HFFc6 (cell line): ENCODE measurements around the gene ETV1. TPM values are rescaled to one million over a fixed set of nuclear protein-coding genes. Genes with fewer than 3 reads are reported as not detected.
A peak's percentile ranks its signal among the peaks of the same experiment; 100 is the strongest.

Source experiments
- DNase-seq: peaks from one replicate; pipeline ENCODE4 v3.0.0-alpha.2; 2018
- H3K27ac Mint-ChIP-seq: 2 replicates; pipeline ENCODE4 v1.8.0; 2020; ENCODE audit warnings: mild to moderate bottlenecking, mixed read lengths
- H3K27me3 Mint-ChIP-seq: 2 replicates; pipeline ENCODE4 v1.8.0; 2021; ENCODE audit warnings: mild to moderate bottlenecking, moderate library complexity, mixed read lengths; ENCODE audit not compliant: insufficient read depth
- H3K36me3 Mint-ChIP-seq: 2 replicates; pipeline ENCODE4 v1.8.0; 2021; ENCODE audit warnings: low read depth, mixed read lengths
- H3K4me1 Mint-ChIP-seq: 2 replicates; pipeline ENCODE4 v1.8.0; 2020; ENCODE audit warnings: low read depth, mixed read lengths
- H3K4me3 Mint-ChIP-seq: 2 replicates; pipeline ENCODE4 v1.8.0; 2020; ENCODE audit warnings: mild to moderate bottlenecking, moderate library complexity, mixed read lengths
- H3K9me3 Mint-ChIP-seq: 2 replicates; pipeline ENCODE4 v1.8.0; 2020; ENCODE audit warnings: mild to moderate bottlenecking, mixed read lengths
- total RNA-seq, 6 experiments: library from RNA; stranded (reverse); fragmentation: NEBNext Ultra II Directional; extraction: Animal tissue kit (Norgen Biotek cat#: 25700); gene quantifications; 2 replicates in 1 of 6; 3 replicates in 5 of 6; pipeline ENCODE4 v1.2.3, GENCODE V29; 2021
- TF ChIP-seq, protein P1 (sequence below): fragments of 200-600 bp; sonication (generic); IDR thresholded peaks from 2 replicates; pipeline ENCODE4 v1.5.0; 2021; ENCODE audit warnings: antibody characterized with exemption, mild to moderate bottlenecking

Gene ETV1
- total RNA-seq, 6 experiments from 2014 or later: 13.4 to 25.7 (median 23.6) TPM

DNA sequence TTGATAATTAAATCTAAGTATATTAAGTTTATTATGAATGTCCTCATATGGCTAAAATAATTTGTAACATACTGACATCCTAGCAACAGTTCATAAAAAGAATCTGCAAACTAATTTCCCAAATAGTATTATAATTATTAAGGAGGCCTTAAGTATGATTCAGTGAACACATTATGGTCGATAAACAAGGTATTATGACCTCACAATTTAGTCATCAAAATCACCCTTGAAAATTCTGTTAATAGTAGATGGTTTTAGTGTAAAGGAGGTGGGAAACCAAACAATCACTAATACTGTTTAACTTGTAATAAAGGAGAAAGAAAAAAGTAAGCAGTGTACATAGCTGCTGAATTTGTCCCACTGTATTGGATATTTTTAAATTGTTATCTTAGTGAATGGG lies 2.1 kb downstream of the ETV1 start:
- H3K4me1 Mint-ChIP-seq: peaks cover 27% of the 10 kb centered on the region
- H3K4me3 Mint-ChIP-seq: no peak overlapping the region; the same call in 1 of the 2 replicates
- no peaks in the 10 kb centered on the region for H3K27me3 Mint-ChIP-seq
- peaks cover 13% of the 10 kb centered on the region; the same call in 1 of the 2 replicates for H3K36me3 Mint-ChIP-seq
- TF ChIP-seq, protein P1, sequence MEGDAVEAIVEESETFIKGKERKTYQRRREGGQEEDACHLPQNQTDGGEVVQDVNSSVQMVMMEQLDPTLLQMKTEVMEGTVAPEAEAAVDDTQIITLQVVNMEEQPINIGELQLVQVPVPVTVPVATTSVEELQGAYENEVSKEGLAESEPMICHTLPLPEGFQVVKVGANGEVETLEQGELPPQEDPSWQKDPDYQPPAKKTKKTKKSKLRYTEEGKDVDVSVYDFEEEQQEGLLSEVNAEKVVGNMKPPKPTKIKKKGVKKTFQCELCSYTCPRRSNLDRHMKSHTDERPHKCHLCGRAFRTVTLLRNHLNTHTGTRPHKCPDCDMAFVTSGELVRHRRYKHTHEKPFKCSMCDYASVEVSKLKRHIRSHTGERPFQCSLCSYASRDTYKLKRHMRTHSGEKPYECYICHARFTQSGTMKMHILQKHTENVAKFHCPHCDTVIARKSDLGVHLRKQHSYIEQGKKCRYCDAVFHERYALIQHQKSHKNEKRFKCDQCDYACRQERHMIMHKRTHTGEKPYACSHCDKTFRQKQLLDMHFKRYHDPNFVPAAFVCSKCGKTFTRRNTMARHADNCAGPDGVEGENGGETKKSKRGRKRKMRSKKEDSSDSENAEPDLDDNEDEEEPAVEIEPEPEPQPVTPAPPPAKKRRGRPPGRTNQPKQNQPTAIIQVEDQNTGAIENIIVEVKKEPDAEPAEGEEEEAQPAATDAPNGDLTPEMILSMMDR: no peak
- no peak for DNase-seq
- no peak overlapping the region for H3K27ac Mint-ChIP-seq
- H3K9me3 Mint-ChIP-seq: no peaks in the 10 kb centered on the region

DNA sequence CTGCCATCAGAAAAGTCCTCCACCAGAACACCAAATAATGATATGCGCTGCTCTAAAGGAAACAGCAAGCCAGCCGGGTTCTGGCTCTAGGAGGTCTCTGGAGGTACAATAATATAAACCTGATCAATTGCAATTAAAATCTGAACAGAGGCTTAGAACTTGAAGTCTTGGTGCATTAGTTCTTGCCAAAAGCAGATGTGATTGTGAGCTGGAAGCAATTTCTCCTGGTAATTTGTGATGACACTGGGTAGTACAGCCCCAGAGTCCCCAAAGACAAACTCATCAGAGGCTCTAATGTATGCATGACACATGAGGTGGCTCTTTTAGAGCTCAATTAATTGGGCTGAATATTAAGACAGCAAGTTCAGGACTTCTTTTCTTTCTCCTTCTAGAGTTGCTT lies 3.3 kb downstream of the ETV1 start:
- peak overlapping the region; percentile 9; the same call in 1 of the 2 replicates for H3K4me3 Mint-ChIP-seq
- no peaks in the 10 kb centered on the region for H3K27me3 Mint-ChIP-seq
- H3K9me3 Mint-ChIP-seq: no peaks in the 10 kb centered on the region
- no peak for DNase-seq
- TF ChIP-seq, protein P1: no peak
- no peak overlapping the region for H3K27ac Mint-ChIP-seq
- peaks cover 13% of the 10 kb centered on the region; the same call in 1 of the 2 replicates for H3K36me3 Mint-ChIP-seq
- H3K4me1 Mint-ChIP-seq: peaks cover 36% of the 10 kb centered on the region

DNA sequence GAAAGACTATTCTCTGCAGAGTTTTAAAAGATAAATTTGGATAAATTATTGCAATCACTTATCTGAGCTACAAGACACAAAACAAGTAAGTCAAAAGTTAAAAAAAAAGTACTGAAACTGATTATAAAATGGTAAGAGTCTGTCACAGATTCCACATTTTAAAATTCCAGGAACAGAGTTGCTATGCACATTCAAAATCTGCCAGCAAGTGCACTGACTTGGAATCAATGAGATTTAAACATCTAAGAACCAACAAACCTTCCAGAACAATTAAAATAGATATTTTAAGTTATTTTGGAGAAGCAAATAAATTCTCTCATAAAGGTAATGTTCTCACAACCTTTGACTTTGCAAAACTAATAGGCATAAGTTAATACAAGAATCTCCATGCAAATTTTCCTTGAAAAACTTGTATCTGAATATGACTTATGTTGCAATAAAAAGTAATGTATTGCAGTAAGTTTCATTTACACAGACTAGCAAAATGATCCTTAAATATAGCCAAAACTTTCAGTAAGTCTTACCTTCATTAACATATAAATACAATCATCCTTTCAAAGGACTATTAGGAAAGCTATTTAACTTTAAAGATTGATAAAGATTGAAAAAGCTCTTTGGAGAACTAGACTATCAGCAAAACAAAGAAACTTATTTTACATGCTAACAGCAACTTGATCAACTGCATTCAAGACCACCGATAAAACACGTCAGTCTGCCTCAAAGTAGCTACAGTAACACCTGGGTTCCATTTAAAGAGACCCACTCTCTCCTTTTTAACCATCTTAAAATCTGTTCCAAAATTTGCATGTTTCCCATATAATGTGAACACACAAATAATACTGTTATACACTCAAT lies 4.4 kb downstream of the ETV1 start:
- Mint-ChIP-seq H3K4me3 (no peak overlapping the region), H3K27ac (no peak overlapping the region)
- DNase-seq: no peak

DNA sequence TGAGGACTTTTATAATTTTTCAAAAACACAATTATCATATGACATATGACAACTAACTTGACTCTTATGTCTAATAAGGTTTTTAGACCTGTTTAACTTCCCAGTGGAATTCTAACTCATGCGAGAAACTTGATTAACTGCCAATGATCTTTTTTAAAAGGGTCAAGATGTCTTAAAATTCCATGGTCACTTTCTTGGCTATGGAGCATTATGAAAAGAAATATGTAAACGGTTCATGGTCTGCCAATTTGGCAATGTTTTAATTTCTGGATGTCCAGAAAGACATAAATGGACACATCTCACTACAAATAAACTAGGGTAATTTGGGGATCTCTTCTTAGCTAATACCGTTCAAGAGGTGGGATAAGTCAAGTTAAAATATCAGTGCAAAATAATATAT lies 5.4 kb downstream of the ETV1 start:
- TF ChIP-seq, protein P1: no peak
- no peak for DNase-seq
- Mint-ChIP-seq H3K27me3 (no peaks in the 10 kb centered on the region), H3K27ac (no peak overlapping the region), H3K36me3 (peaks cover 13% of the 10 kb centered on the region; the same call in 1 of the 2 replicates), H3K4me3 (no peak overlapping the region), H3K9me3 (no peaks in the 10 kb centered on the region), H3K4me1 (peaks cover 58% of the 10 kb centered on the region)

More for the DNA sequence above, 4.4 kb downstream of the ETV1 start:
- Mint-ChIP-seq H3K27me3 (no peaks in the 10 kb centered on the region), H3K36me3 (peaks cover 13% of the 10 kb centered on the region; the same call in 1 of the 2 replicates), H3K4me1 (peaks cover 48% of the 10 kb centered on the region), H3K9me3 (no peaks in the 10 kb centered on the region)
- TF ChIP-seq, protein P1: no peak

DNA sequence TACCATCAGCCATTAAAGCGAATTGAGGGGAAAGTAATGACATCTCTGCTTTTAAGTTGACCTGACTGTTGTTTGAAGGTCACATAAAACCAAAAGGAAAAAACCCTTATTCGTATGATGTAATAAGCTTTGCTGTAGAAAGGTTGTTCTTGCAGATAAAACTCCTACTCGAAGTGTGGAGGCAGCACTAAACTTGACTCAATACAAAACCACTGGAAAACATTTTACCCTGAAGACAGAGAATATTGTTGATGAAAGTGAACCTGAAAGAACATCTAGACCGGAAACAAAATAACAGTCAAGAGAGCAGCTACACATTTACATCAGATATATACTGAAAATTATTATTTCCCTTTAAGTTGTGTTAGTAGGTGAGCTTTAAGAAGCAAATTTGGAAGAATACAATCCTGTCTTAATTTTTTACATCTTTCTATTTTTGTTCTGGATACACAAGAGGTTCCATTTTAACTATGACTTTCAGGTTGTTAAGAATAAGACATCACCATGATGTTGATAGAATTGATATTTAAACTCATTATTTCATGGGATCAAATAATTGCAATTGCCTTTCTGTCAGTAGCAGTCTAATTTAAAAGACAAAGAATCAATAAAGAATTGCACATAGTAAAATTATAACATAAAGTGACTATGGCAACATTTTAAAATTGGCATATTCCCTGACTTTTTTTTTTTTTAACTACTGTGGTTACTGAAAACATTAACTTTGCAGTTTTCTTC lies 6.4 kb downstream of the ETV1 start:
- H3K27me3 Mint-ChIP-seq: no peaks in the 10 kb centered on the region
- no peaks in the 10 kb centered on the region for H3K9me3 Mint-ChIP-seq
- H3K36me3 Mint-ChIP-seq: peaks cover 13% of the 10 kb centered on the region; the same call in 1 of the 2 replicates
- no peak overlapping the region for H3K27ac Mint-ChIP-seq
- no peak overlapping the region for H3K4me3 Mint-ChIP-seq
- DNase-seq: no peak
- H3K4me1 Mint-ChIP-seq: peaks cover 62% of the 10 kb centered on the region
- TF ChIP-seq, protein P1: no peak
